ENCODE data around the gene ADAP2.
"Not testable (repeated sequence)": the region's sequence is repeated elsewhere in the genome, so short reads cannot be mapped to it uniquely, and the experiment has no call there.

The ADAP2 gene

DNA sequence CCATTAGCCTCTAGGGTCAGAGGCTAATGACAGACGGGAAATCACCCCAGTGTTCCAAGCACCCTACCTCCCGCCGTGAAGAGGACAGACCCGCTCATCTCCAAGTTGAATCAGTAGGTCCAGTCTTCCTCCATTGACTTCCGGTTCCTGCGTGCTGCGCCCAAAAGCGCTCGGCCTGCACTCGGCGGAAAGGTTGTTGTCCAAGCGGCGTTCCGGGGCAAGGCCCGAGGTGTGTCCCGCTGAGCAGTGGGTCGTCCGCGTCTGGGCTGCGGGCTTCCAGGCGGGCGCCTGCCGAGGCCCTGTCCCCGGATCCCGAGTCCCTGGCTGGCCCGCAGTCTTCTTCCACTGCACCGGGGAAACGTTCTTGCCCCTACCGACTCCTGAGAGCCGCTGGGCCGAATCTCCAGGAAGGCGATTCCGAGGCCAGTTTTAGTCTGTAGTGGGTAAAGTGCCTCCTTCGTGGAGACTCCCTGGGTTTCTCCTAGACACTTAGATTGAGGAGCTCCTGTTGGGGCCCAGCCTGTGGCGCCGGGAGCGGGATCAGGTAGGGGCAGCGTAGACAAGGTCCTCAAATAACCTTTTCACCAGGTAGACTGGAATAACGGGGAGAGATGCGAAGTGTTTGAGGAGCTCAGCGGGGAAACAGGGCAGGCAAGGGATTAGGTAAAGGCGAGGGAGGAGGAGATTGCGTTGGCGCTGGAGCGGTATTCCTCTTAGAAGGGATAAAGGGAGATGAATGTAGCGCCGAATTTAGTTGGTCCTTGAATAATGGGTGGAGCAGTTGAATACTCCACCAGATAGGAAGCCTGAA, 15.4 kb upstream of the ADAP2 start, which contains the start of gene TEFM:
TEFM (minus strand) TSS at position 138 of the 811 bp plus-strand sequence; CDS start at position 98, 40 bp downstream.
- Histone ChIP-seq H3K27me3 (ENCODE audit: insufficient read depth, low read length, poor library complexity) (no peaks in the 10 kb centered on the region), H2BK5ac (ENCODE audit: low read length) (no peak within 1 kb of the TSS), H3K27ac (ENCODE audit: low read depth, low read length) (peak within 1 kb of the TSS; percentile 10), H3K23ac (ENCODE audit: low read length) (no peak within 1 kb of the TSS), H4K5ac (ENCODE audit: low read length) (no peak within 1 kb of the TSS), H3K36me3 (ENCODE audit: control insufficient read depth, insufficient read depth, low read length) (no peaks in the 10 kb centered on the region), H3K9ac (ENCODE audit: low read length) (peak within 1 kb of the TSS; percentile 83), H3K4me2 (ENCODE audit: low read length) (peak within 1 kb of the TSS; percentile 88), H3K18ac (ENCODE audit: low read length) (peak within 1 kb of the TSS; percentile 9), H2AK5ac (ENCODE audit: low read length) (no peak within 1 kb of the TSS), H2BK120ac (ENCODE audit: low read depth, low read length) (no peak within 1 kb of the TSS), H3K4me1 (ENCODE audit: control insufficient read depth, low read depth, low read length) (no peaks in the 10 kb centered on the region), H2BK15ac (replicated peaks; ENCODE audit: low read depth) (no peak within 1 kb of the TSS), H3K79me2 (ENCODE audit: control insufficient read depth, insufficient read depth, low read length) (no peaks in the 10 kb centered on the region), H3K4ac (ENCODE audit: low read depth, low read length) (no peak within 1 kb of the TSS), H4K8ac (ENCODE audit: low read depth, low read length) (no peak within 1 kb of the TSS), H3K79me1 (ENCODE audit: low read length) (no peaks in the 10 kb centered on the region), H3K4me3 (ENCODE audit: low read length) (peak within 1 kb of the TSS; percentile 59), H3K56ac (ENCODE audit: low read length) (peak within 1 kb of the TSS; percentile 87)
- WGBS (ENCODE audit: extremely low coverage, insufficient coverage, low lambda C conversion rate), result no CpG with 5 or more reads among the region's 47 CpGs
- peak; percentile 96 for DNase-seq

DNA sequence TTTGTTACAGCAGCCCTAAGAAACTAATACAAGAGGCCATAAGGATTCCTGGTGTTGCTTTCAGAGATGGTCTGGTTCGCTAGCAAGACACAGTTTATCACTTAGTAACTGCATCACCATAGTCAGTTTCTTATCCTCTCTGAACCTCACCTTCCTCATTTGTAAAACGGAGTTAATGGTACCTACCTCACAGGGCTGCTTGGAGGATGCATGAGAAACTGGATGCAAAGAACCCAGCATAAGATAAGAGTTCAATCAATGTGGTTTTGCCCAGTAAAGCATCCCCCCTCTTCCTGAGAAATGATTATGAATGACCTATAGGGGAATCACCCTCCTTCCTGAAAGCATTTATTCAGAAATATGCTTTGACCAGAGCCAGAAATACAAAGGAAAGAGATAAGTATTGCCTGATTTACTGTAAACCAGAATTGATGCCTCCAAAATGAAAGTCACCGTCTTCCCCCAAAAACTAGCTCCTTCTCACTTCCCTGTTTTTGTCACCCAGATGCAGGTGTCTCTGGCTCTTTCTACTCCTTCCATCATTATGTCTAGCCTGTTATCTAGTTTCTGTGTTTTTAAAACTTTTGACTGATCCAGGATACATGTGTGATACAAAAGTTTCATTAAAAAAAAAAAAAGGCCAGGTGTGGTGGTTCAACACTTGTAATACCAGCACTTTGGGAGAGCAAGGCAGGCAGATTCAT, 12.9 kb upstream of the ADAP2 start:
- Histone ChIP-seq H4K8ac (ENCODE audit: low read depth, low read length) (no peak overlapping the region), H3K9ac (ENCODE audit: low read length) (no peak overlapping the region), H3K27ac (ENCODE audit: low read depth, low read length) (no peak overlapping the region), H3K4me2 (ENCODE audit: low read length) (no peak overlapping the region), H4K5ac (ENCODE audit: low read length) (no peak overlapping the region), H3K4me3 (ENCODE audit: low read length) (no peak overlapping the region), H3K23ac (ENCODE audit: low read length) (no peak overlapping the region), H2BK5ac (ENCODE audit: low read length) (no peak overlapping the region), H3K79me2 (ENCODE audit: control insufficient read depth, insufficient read depth, low read length) (no peaks in the 10 kb centered on the region), H3K36me3 (ENCODE audit: control insufficient read depth, insufficient read depth, low read length) (no peaks in the 10 kb centered on the region), H3K56ac (ENCODE audit: low read length) (no peak overlapping the region), H3K4me1 (ENCODE audit: control insufficient read depth, low read depth, low read length) (no peaks in the 10 kb centered on the region), H2BK120ac (ENCODE audit: low read depth, low read length) (no peak overlapping the region), H3K27me3 (ENCODE audit: insufficient read depth, low read length, poor library complexity) (no peaks in the 10 kb centered on the region), H3K18ac (ENCODE audit: low read length) (no peak overlapping the region), H3K79me1 (ENCODE audit: low read length) (no peaks in the 10 kb centered on the region), H2AK5ac (ENCODE audit: low read length) (no peak overlapping the region), H2BK15ac (replicated peaks; ENCODE audit: low read depth) (no peak overlapping the region), H3K4ac (ENCODE audit: low read depth, low read length) (no peak overlapping the region)
- WGBS (ENCODE audit: extremely low coverage, insufficient coverage, low lambda C conversion rate), result no CpG with 5 or more reads among the region's 3 CpGs
- DNase-seq, result no peak

DNA sequence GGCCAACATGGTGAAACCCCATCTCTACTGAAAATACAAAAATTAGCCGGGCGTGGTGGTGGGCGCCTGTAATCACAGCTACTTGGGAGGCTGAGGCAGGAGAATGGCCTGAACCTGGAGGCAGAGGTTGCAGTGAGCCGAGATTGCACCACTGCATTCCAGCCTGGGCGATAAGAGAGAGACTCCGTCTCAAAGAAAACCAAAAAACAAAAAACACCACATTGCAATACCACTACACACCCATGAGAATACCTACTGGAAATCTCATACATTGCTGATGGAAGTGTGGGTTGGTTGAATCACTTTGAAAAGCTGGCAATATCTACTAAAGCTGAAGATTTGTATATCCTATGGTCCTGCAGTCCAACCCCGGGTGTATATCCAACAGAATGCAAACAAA, 11.6 kb upstream of the ADAP2 start:
- H4K8ac ChIP-seq (ENCODE audit: low read depth, low read length); H3K79me1 ChIP-seq (ENCODE audit: low read length); H4K5ac ChIP-seq (ENCODE audit: low read length); H2BK15ac ChIP-seq (replicated peaks; ENCODE audit: low read depth); H3K56ac ChIP-seq (ENCODE audit: low read length); H3K23ac ChIP-seq (ENCODE audit: low read length); H3K4me1 ChIP-seq (ENCODE audit: control insufficient read depth, low read depth, low read length); H3K4me3 ChIP-seq (ENCODE audit: low read length); H3K36me3 ChIP-seq (ENCODE audit: control insufficient read depth, insufficient read depth, low read length); H2BK5ac ChIP-seq (ENCODE audit: low read length); H2BK120ac ChIP-seq (ENCODE audit: low read depth, low read length); H3K18ac ChIP-seq (ENCODE audit: low read length); H3K4ac ChIP-seq (ENCODE audit: low read depth, low read length); H3K27ac ChIP-seq (ENCODE audit: low read depth, low read length); H3K79me2 ChIP-seq (ENCODE audit: control insufficient read depth, insufficient read depth, low read length); H3K9ac ChIP-seq (ENCODE audit: low read length); H2AK5ac ChIP-seq (ENCODE audit: low read length); DNase-seq; H3K4me2 ChIP-seq (ENCODE audit: low read length); H3K27me3 ChIP-seq (ENCODE audit: insufficient read depth, low read length, poor library complexity): not testable (repeated sequence)
- WGBS (ENCODE audit: extremely low coverage, insufficient coverage, low lambda C conversion rate), result no CpG with 5 or more reads among the region's 7 CpGs

DNA sequence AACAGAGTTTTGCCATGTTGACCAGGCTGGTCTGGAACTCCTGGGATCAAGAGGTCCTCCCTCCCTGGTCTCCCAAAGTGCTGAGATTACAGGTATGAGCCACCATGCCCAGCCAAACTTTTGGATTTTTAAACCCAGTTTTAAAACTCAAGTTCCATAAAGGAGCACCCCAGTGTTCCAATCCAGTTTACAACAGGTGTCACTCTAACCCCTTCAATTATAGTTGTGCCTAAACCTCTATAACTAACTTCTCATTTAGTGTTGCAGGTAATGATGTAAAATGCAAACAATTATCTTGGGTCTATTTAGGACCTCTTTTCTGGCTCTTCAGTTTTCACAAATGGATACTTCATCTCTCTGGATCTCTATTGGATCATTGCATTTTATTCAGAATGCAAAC, 7.8 kb upstream of the ADAP2 start:
- no peak overlapping the region for H3K4me2 ChIP-seq (ENCODE audit: low read length)
- no peak overlapping the region for H3K56ac ChIP-seq (ENCODE audit: low read length)
- no peak overlapping the region for H2AK5ac ChIP-seq (ENCODE audit: low read length)
- no peak overlapping the region for H3K4me3 ChIP-seq (ENCODE audit: low read length)
- no peak overlapping the region for H3K18ac ChIP-seq (ENCODE audit: low read length)
- no peaks in the 10 kb centered on the region for H3K27me3 ChIP-seq (ENCODE audit: insufficient read depth, low read length, poor library complexity)
- H3K9ac ChIP-seq (ENCODE audit: low read length), result no peak overlapping the region
- no peak overlapping the region for H2BK15ac ChIP-seq (replicated peaks; ENCODE audit: low read depth)
- H2BK120ac ChIP-seq (ENCODE audit: low read depth, low read length), result no peak overlapping the region
- H3K79me2 ChIP-seq (ENCODE audit: control insufficient read depth, insufficient read depth, low read length), result no peaks in the 10 kb centered on the region
- H2BK5ac ChIP-seq (ENCODE audit: low read length), result no peak overlapping the region
- H4K8ac ChIP-seq (ENCODE audit: low read depth, low read length), result no peak overlapping the region
- H3K36me3 ChIP-seq (ENCODE audit: control insufficient read depth, insufficient read depth, low read length), result no peaks in the 10 kb centered on the region
- H3K23ac ChIP-seq (ENCODE audit: low read length), result no peak overlapping the region
- no peak overlapping the region for H4K5ac ChIP-seq (ENCODE audit: low read length)
- H3K27ac ChIP-seq (ENCODE audit: low read depth, low read length), result no peak overlapping the region
- DNase-seq, result no peak
- no peak overlapping the region for H3K4ac ChIP-seq (ENCODE audit: low read depth, low read length)
- no peaks in the 10 kb centered on the region for H3K79me1 ChIP-seq (ENCODE audit: low read length)
- no peaks in the 10 kb centered on the region for H3K4me1 ChIP-seq (ENCODE audit: control insufficient read depth, low read depth, low read length)

DNA sequence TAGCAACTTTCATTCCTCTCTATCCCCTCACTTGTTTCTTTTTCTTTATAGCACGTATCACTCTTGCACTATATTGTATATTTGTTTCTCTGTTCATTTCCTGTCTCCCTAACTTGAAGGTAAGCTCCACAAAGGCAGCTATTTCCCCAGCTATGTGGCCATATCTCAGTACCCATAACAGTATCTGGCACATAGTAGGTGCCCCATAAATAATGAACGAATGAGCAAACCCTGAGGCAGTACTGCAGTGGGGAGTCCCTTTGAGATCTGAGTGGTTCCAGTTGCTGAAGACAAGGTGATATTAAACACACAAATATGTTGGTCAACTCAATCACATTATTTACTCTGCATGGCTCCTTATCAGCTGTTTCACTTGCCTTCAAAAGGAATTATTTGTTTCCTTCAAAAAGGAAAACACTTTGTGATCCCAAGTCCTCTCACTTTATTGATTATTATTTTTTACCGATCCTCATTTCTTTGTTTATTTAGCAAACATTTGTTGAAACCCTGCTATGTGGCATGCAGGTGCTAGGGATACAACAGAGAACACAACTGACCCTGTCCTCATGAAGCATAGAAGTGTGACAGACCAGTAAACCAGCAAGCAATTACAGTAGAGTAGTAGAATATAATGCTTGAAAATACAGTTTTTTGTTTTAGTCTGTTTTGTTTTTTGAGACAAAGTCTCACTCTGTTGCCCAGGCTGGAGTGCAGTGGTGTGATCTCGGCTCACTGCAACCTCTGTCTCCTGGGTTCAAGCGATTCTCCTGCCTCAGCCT, 5.7 kb upstream of the ADAP2 start:
- Histone ChIP-seq H3K27me3 (ENCODE audit: insufficient read depth, low read length, poor library complexity) (peaks cover 2% of the 10 kb centered on the region), H3K4me2 (ENCODE audit: low read length) (no peak overlapping the region), H3K18ac (ENCODE audit: low read length) (no peak overlapping the region), H3K9ac (ENCODE audit: low read length) (no peak overlapping the region), H3K4me3 (ENCODE audit: low read length) (no peak overlapping the region), H2AK5ac (ENCODE audit: low read length) (no peak overlapping the region), H2BK120ac (ENCODE audit: low read depth, low read length) (no peak overlapping the region), H3K36me3 (ENCODE audit: control insufficient read depth, insufficient read depth, low read length) (no peaks in the 10 kb centered on the region), H3K79me2 (ENCODE audit: control insufficient read depth, insufficient read depth, low read length) (no peaks in the 10 kb centered on the region), H3K4me1 (ENCODE audit: control insufficient read depth, low read depth, low read length) (no peaks in the 10 kb centered on the region), H2BK15ac (replicated peaks; ENCODE audit: low read depth) (no peak overlapping the region), H3K27ac (ENCODE audit: low read depth, low read length) (no peak overlapping the region), H3K23ac (ENCODE audit: low read length) (no peak overlapping the region), H4K8ac (ENCODE audit: low read depth, low read length) (no peak overlapping the region), H3K79me1 (ENCODE audit: low read length) (no peaks in the 10 kb centered on the region), H3K56ac (ENCODE audit: low read length) (no peak overlapping the region), H2BK5ac (ENCODE audit: low read length) (no peak overlapping the region), H3K4ac (ENCODE audit: low read depth, low read length) (no peak overlapping the region), H4K5ac (ENCODE audit: low read length) (no peak overlapping the region)
- WGBS (ENCODE audit: extremely low coverage, insufficient coverage, low lambda C conversion rate), result no CpG with 5 or more reads among the region's 5 CpGs
- no peak for DNase-seq

Data from mesendoderm (in vitro differentiated cells).